Measurements from ENCODE around the gene KIDINS220.

KIDINS220 gene

GRCh38 chr2:8797682-8798081, 39.7 kb downstream of the KIDINS220 start:
- H3K9ac ChIP-seq (ENCODE audit: low read depth, low read length): no peak overlapping the region
- no peaks in the 10 kb centered on the region for H3K4me1 ChIP-seq (ENCODE audit: insufficient read depth, low read length)
- no peaks in the 10 kb centered on the region for H3K27me3 ChIP-seq (ENCODE audit: insufficient read depth, low read length, poor library complexity)
- H3K79me2 ChIP-seq (ENCODE audit: insufficient read depth, low read length): no peaks in the 10 kb centered on the region
- TF ChIP-seq CTCF (IDR thresholded peaks at IDR 0.05; ENCODE audit: borderline replicate concordance, extremely low read depth, low read length, poor library complexity, severe bottlenecking) (no peak), EZH2 (IDR thresholded peaks at IDR 0.05; ENCODE audit: borderline replicate concordance, low read depth, low read length, severe bottlenecking) (no peak)
- H3K4me2 ChIP-seq (ENCODE audit: insufficient read depth, low read length): no peak overlapping the region
- H3K27ac ChIP-seq (ENCODE audit: low read length): no peak overlapping the region
- no peak overlapping the region for H3K4me3 ChIP-seq (ENCODE audit: low read depth in 1 of 2, low read length in 2 of 2)
- H4K20me1 ChIP-seq (ENCODE audit: insufficient read depth, low read length): no peaks in the 10 kb centered on the region
- no peak for ATAC-seq (ENCODE audit: insufficient read depth, low read depth)
- no peaks in the 10 kb centered on the region for H3K9me3 ChIP-seq (ENCODE audit: insufficient read depth, low read length, severe bottlenecking)
- H2AFZ ChIP-seq (ENCODE audit: low read depth, low read length): no peak overlapping the region
- peaks cover 82% of the 10 kb centered on the region for H3K36me3 ChIP-seq (ENCODE audit: insufficient read depth, low read length)
- DNase-seq: no peak

- no peaks in the 10 kb centered on the region for H3K79me2 ChIP-seq (ENCODE audit: insufficient read depth, low read length)
- no peaks in the 10 kb centered on the region for H3K27me3 ChIP-seq (ENCODE audit: insufficient read depth, low read length, poor library complexity)
- ATAC-seq (ENCODE audit: insufficient read depth, low read depth): no peak
- TF ChIP-seq EZH2 (IDR thresholded peaks at IDR 0.05; ENCODE audit: borderline replicate concordance, low read depth, low read length, severe bottlenecking): no peak
- peaks cover 76% of the 10 kb centered on the region for H3K36me3 ChIP-seq (ENCODE audit: insufficient read depth, low read length)
- H3K4me3 ChIP-seq (ENCODE audit: low read depth in 1 of 2, low read length in 2 of 2): no peak overlapping the region
- DNase-seq: no peak
- H3K4me2 ChIP-seq (ENCODE audit: insufficient read depth, low read length): no peak overlapping the region
- H3K4me1 ChIP-seq (ENCODE audit: insufficient read depth, low read length): no peaks in the 10 kb centered on the region
- H3K9ac ChIP-seq (ENCODE audit: low read depth, low read length): no peak overlapping the region
- no peak overlapping the region for H3K27ac ChIP-seq (ENCODE audit: low read length)
- no peaks in the 10 kb centered on the region for H3K9me3 ChIP-seq (ENCODE audit: insufficient read depth, low read length, severe bottlenecking)
- no peak overlapping the region for H2AFZ ChIP-seq (ENCODE audit: low read depth, low read length)
- no peaks in the 10 kb centered on the region for H4K20me1 ChIP-seq (ENCODE audit: insufficient read depth, low read length)
These were observed 40.4 kb downstream of the KIDINS220 start for GRCh38 chr2:8796878-8797550.

GRCh38 chr2:8796315-8796848, 41.0 kb downstream of the KIDINS220 start:
- H2AFZ ChIP-seq (ENCODE audit: low read depth, low read length): no peak overlapping the region
- no peak overlapping the region for H3K4me3 ChIP-seq (ENCODE audit: low read depth in 1 of 2, low read length in 2 of 2)
- no peak overlapping the region for H3K9ac ChIP-seq (ENCODE audit: low read depth, low read length)
- H3K36me3 ChIP-seq (ENCODE audit: insufficient read depth, low read length): peaks cover 71% of the 10 kb centered on the region
- no peaks in the 10 kb centered on the region for H3K9me3 ChIP-seq (ENCODE audit: insufficient read depth, low read length, severe bottlenecking)
- H4K20me1 ChIP-seq (ENCODE audit: insufficient read depth, low read length): no peaks in the 10 kb centered on the region
- no peak for TF ChIP-seq EZH2 (IDR thresholded peaks at IDR 0.05; ENCODE audit: borderline replicate concordance, low read depth, low read length, severe bottlenecking)
- no peak for TF ChIP-seq CTCF (IDR thresholded peaks at IDR 0.05; ENCODE audit: borderline replicate concordance, extremely low read depth, low read length, poor library complexity, severe bottlenecking)
- no peaks in the 10 kb centered on the region for H3K27me3 ChIP-seq (ENCODE audit: insufficient read depth, low read length, poor library complexity)
- H3K79me2 ChIP-seq (ENCODE audit: insufficient read depth, low read length): no peaks in the 10 kb centered on the region
- no peaks in the 10 kb centered on the region for H3K4me1 ChIP-seq (ENCODE audit: insufficient read depth, low read length)
- DNase-seq: no peak
- no peak for ATAC-seq (ENCODE audit: insufficient read depth, low read depth)
- no peak overlapping the region for H3K4me2 ChIP-seq (ENCODE audit: insufficient read depth, low read length)
- H3K27ac ChIP-seq (ENCODE audit: low read length): no peak overlapping the region

GRCh38 chr2:8794923-8795825, 42.2 kb downstream of the KIDINS220 start:
- no peaks in the 10 kb centered on the region for H4K20me1 ChIP-seq (ENCODE audit: insufficient read depth, low read length)
- H3K4me1 ChIP-seq (ENCODE audit: insufficient read depth, low read length): no peaks in the 10 kb centered on the region
- TF ChIP-seq CTCF (IDR thresholded peaks at IDR 0.05; ENCODE audit: borderline replicate concordance, extremely low read depth, low read length, poor library complexity, severe bottlenecking) (no peak), EZH2 (IDR thresholded peaks at IDR 0.05; ENCODE audit: borderline replicate concordance, low read depth, low read length, severe bottlenecking) (no peak)
- no peak overlapping the region for H3K4me3 ChIP-seq (ENCODE audit: low read depth in 1 of 2, low read length in 2 of 2)
- H3K9ac ChIP-seq (ENCODE audit: low read depth, low read length): no peak overlapping the region
- no peak overlapping the region for H3K27ac ChIP-seq (ENCODE audit: low read length)
- ATAC-seq (ENCODE audit: insufficient read depth, low read depth) (no peak), DNase-seq (no peak)
- no peak overlapping the region for H2AFZ ChIP-seq (ENCODE audit: low read depth, low read length)
- no peaks in the 10 kb centered on the region for H3K9me3 ChIP-seq (ENCODE audit: insufficient read depth, low read length, severe bottlenecking)
- H3K36me3 ChIP-seq (ENCODE audit: insufficient read depth, low read length): peaks cover 76% of the 10 kb centered on the region
- no peak overlapping the region for H3K4me2 ChIP-seq (ENCODE audit: insufficient read depth, low read length)
- no peaks in the 10 kb centered on the region for H3K79me2 ChIP-seq (ENCODE audit: insufficient read depth, low read length)
- H3K27me3 ChIP-seq (ENCODE audit: insufficient read depth, low read length, poor library complexity): no peaks in the 10 kb centered on the region
